NCI-H2081 (cell line): ENCODE measurements around the gene TBC1D14.
"Not testable (repeated sequence)": the region's sequence is repeated elsewhere in the genome, so short reads cannot be mapped to it uniquely, and the experiment has no call there.

Experiments
- DNase-seq, 2 experiments: peaks; one replicate each; lab custom pipeline; 2025; lab: John Stamatoyannopoulos, UW

Gene TBC1D14

GRCh38 chr4:6972911-6973310 is 63.3 kb downstream of the TBC1D14 start:
- DNase-seq: no peak

- peak; percentile 66 to 79 for DNase-seq
Observed at GRCh38 chr4:6974138-6974848, 64.7 kb downstream of the TBC1D14 start.

- DNase-seq: not testable (repeated sequence)
Observed at GRCh38 chr4:6977846-6978245, 68.2 kb downstream of the TBC1D14 start.

DNA sequence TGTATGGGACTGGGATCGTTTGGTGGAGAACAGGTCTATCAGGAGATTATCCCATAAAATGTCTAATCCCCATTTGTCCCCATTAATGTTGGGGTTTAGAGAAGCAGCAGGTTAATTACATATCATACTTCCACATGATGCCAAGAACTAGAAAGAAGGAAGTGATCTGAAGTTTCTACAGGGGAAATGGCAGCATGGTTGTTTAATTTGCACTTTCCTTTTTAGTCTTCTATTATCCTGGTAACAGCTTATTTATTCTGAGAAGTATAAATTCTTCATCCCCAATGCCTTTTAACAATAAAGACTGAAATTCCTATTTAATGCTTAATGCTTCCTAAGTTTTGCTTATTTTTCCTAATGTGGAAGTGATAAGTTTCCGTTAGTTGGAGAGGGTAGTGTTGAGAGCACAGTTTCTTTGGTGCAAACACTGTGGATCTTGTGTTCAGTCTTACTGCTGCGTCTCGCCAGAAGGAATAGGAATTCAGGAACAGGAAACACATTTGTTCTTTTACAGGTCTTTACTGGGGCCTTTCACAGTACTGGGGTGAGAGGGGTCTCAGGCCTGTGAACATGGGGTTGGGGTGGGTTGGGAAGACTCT is 74.0 kb downstream of the TBC1D14 start:
- DNase-seq: no peak

GRCh38 chr4:6984612-6985425 is 75.2 kb downstream of the TBC1D14 start:
- no peak for DNase-seq

GRCh38 chr4:6986072-6986780 is 76.6 kb downstream of the TBC1D14 start:
- peak; percentile 44 to 57 for DNase-seq

- DNase-seq: peak; percentile 95 to 96
Observed at GRCh38 chr4:6986781-6987587, 77.4 kb downstream of the TBC1D14 start.

GRCh38 chr4:6987588-6987961 is 77.9 kb downstream of the TBC1D14 start:
- DNase-seq: peak in 1 of 2 experiments; percentile 38

- DNase-seq: no peak
Observed at GRCh38 chr4:6988016-6988715, 78.5 kb downstream of the TBC1D14 start.

GRCh38 chr4:6989331-6989923 is 79.8 kb downstream of the TBC1D14 start:
- DNase-seq: no peak

GRCh38 chr4:6990661-6991060 is 81.0 kb downstream of the TBC1D14 start:
- DNase-seq: no peak

DNA sequence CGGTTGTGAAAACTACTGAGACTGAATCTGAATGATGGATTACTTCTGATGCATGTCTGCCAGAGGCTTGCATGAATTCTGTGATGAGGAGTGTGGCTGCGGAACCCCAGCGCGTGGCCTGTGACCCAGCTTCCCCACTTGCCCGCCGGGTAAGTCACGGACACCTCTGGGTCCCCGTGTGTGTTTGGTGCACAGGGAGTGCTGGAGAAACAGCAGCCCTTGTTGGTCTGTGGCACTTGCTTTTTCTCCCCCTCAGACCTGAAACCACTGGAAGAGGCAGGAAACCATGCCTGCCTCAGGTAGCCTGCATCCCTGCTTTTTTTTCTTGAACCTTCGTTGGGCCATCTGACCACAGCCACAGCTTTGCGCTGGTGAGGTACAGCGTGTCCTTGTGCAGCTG is 81.6 kb downstream of the TBC1D14 start:
- DNase-seq: no peak

GRCh38 chr4:6991771-6992557 is 82.3 kb downstream of the TBC1D14 start:
- no peak for DNase-seq

- peak in 1 of 2 experiments; percentile 19 for DNase-seq
Observed at GRCh38 chr4:6992728-6993677, 83.4 kb downstream of the TBC1D14 start.

DNA sequence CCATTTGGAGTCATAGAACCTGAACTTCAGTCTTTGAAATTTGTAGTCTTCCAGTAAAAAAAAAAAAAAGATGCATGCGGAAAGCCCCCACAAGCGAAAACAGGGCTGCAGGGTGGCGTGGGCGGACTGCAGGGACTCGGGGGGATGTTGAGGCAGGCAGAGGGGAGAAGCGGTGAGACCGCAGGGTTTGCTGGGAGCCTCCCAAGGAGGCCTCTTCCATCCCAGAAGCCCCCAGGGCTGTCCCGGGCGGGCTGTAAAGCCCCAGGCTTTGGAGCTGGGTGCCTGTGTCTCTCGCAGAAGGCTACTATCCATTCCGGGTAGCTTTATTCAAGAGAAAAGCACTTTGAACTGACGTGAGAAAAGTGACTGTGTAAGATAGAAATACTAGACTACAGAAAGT is 86.9 kb downstream of the TBC1D14 start:
- DNase-seq: no peak

DNA sequence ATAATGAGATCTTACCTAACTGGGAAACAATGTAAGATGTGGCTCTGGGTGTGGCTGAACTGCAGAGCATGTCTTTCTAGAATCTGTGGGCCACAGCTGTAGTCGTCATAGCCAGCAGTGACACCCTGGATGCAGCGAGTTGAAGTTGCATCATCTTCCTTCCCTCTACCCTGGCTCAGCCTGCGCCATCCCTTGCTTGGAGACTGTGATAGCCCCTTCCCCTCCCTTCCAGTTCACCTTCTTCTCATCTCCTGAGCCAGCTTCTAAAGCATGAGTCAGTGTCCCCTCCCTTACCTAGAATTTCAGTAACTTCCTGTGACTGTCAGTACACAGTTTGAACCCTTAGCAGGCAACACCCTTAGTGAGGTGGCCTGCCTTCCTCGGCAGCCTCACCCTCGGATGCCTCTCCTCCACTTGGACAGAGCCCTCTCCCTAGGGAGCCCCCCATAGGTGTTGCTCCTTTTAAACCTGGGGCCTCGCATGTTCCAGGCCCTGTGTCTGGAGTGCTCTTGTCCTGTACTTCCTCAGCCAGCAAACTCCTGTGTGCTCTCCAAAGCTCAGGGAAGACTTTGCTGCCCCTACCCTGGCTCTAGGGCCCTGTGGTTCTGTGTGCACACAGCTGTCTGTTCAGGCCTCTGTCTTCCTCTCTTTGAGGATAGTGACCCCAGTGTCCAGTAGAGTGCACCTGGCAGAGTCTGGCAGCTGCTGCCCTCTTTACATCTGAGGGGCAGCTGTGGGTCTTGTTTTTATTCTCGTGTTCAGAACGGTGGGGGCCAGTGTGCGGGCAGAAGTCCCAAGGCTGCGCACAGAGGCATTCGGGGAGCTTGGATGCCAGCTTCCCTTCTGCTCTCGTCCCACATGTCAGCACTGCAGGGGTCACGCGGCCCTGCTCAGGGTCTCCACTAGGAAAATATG is 89.8 kb downstream of the TBC1D14 start:
- no peak for DNase-seq

GRCh38 chr4:7000421-7001176 is 91.0 kb downstream of the TBC1D14 start:
- no peak for DNase-seq
